Stimulated activated CD4-positive, alpha-beta T cell treated with anti-CD3 and anti-CD28 coated beads, Interleukin-12 subunit alpha, Interleukin-12 subunit beta, amount 100 ng/mL, for 4 hours (primary cell): ENCODE measurements around the gene LZTS2.
"Not testable (repeated sequence)": the region's sequence is repeated elsewhere in the genome, so short reads cannot be mapped to it uniquely, and the experiment has no call there.

Experiments used
- DNase-seq: peaks from one replicate; pipeline ENCODE4 v3.0.0-alpha.2; 2020

The LZTS2 gene

GRCh38 chr10:101034404-101034803 lies 34.8 kb downstream of the LZTS2 start:
- DNase-seq, result not testable (repeated sequence)

GRCh38 chr10:101035314-101035713 lies 35.7 kb downstream of the LZTS2 start:
- DNase-seq, result no peak

GRCh38 chr10:101035916-101036702 lies 36.5 kb downstream of the LZTS2 start:
- DNase-seq, result no peak

- DNase-seq, result no peak
Measured at GRCh38 chr10:101036726-101037125, 37.1 kb downstream of the LZTS2 start.

- DNase-seq, result no peak
Measured at GRCh38 chr10:101038484-101038883, 38.9 kb downstream of the LZTS2 start.

- DNase-seq, result no peak
Measured at GRCh38 chr10:101040061-101040460, 40.5 kb downstream of the LZTS2 start.

- no peak for DNase-seq
Measured at GRCh38 chr10:101040851-101041250, 41.2 kb downstream of the LZTS2 start.

GRCh38 chr10:101041252-101041761 lies 41.7 kb downstream of the LZTS2 start:
- peak; percentile 57 for DNase-seq

GRCh38 chr10:101042118-101042517 lies 42.5 kb downstream of the LZTS2 start:
- DNase-seq, result no peak

- DNase-seq, result peak; percentile 84
Measured at GRCh38 chr10:101042667-101043362, 43.2 kb downstream of the LZTS2 start.

GRCh38 chr10:101043363-101043707 lies 43.7 kb downstream of the LZTS2 start:
- no peak for DNase-seq

GRCh38 chr10:101044117-101044516 lies 44.5 kb downstream of the LZTS2 start:
- no peak for DNase-seq

GRCh38 chr10:101046332-101047238 lies 47.0 kb downstream of the LZTS2 start:
- no peak for DNase-seq

- DNase-seq, result no peak
Measured at GRCh38 chr10:101047268-101047667, 47.7 kb downstream of the LZTS2 start.

GRCh38 chr10:101047961-101048892 lies 48.6 kb downstream of the LZTS2 start:
- no peak for DNase-seq

GRCh38 chr10:101050208-101051069 lies 50.8 kb downstream of the LZTS2 start:
- peak; percentile 74 for DNase-seq

- no peak for DNase-seq
Measured at GRCh38 chr10:101052285-101052684, 52.7 kb downstream of the LZTS2 start.

- DNase-seq, result no peak
Measured at GRCh38 chr10:101053516-101053915, 53.9 kb downstream of the LZTS2 start.

GRCh38 chr10:101054351-101054750 lies 54.7 kb downstream of the LZTS2 start:
- no peak for DNase-seq

- DNase-seq, result no peak
Measured at GRCh38 chr10:101054876-101055275, 55.3 kb downstream of the LZTS2 start.

- DNase-seq, result no peak
Measured at GRCh38 chr10:101055411-101055810, 55.8 kb downstream of the LZTS2 start.
